A549 (cell line): ENCODE measurements around the gene NR2C1. TPM values are rescaled to one million over a fixed set of nuclear protein-coding genes. Genes with fewer than 3 reads are reported as not detected.
"Not testable (repeated sequence)": the region's sequence is repeated elsewhere in the genome, so short reads cannot be mapped to it uniquely, and the experiment has no call there.

ENCODE experiments used
- ATAC-seq, 2 experiments: fragments of 200-7000 bp in 1 of 2; fragments of >200 bp in 1 of 2; cut with Nextera tagmentation in 1 of 2; cut with Tn5 transposase in 1 of 2; 3 replicates each; pipeline versions ENCODE4 v1.8.0 to v1.9.1; 2018 to 2020; ENCODE audit warnings: mild to moderate bottlenecking in 1 of 2, moderate library complexity in 1 of 2
- CTCF ChIA-PET: fragments of 300-600 bp; sonication (Branson Sonifier 250); formaldehyde crosslinking; extraction: SDS; loops from one replicate; lab custom pipeline; 2021; ENCODE audit warnings: antibody characterized with exemption, inconsistent platforms; lab: Yijun Ruan, JAX
- POLR2A ChIA-PET: fragments of 350-600 bp; formaldehyde crosslinking; extraction: SDS; loops from one replicate; lab custom pipeline; 2021; ENCODE audit warnings: antibody characterized with exemption, inconsistent platforms; lab: Yijun Ruan, JAX
- DNase-seq, 2 experiments: peaks; one replicate each; pipeline versions ENCODE4 v3.0.0 to v3.0.0-alpha.2; 2011 to 2016; ENCODE audit warnings: low read depth in 1 of 2, low spot score in 1 of 2
- FAIRE-seq: peaks from 2 replicates; lab custom pipeline; 2011; peaks lifted over from hg19 to GRCh38; lab: Jason Lieb, UNC
- H3K27ac ChIP-seq, 2 experiments: fragments of >200 bp; sonication (Bioruptor Twin); formaldehyde crosslinking; 3 replicates each; pipeline ENCODE4 v1.5.1; 2016 to 2017
- H3K4me1 ChIP-seq: fragments of >200 bp; sonication (Bioruptor Twin); formaldehyde crosslinking; 3 replicates; pipeline ENCODE4 v1.6.1; 2016
- H3K4me2 ChIP-seq: fragments of >200 bp; sonication (Bioruptor Twin); formaldehyde crosslinking; 3 replicates; pipeline ENCODE4 v1.6.1; 2016
- H3K4me3 ChIP-seq: fragments of >200 bp; sonication (Bioruptor Twin); formaldehyde crosslinking; 3 replicates; pipeline ENCODE4 v1.5.1; 2016
- H3K9me3 ChIP-seq: fragments of >200 bp; sonication (Bioruptor Twin); formaldehyde crosslinking; 3 replicates; pipeline ENCODE4 v1.6.1; 2016
- CBX8 ChIP-seq: fragments of 200-600 bp; sonication (generic); IDR thresholded peaks from 2 replicates; pipeline ENCODE4 v1.6.1; 2016
- CHD4 ChIP-seq: fragments of 200-600 bp; sonication (generic); IDR thresholded peaks from 2 replicates; pipeline ENCODE4 v1.6.1; 2016; ENCODE audit warnings: antibody characterized with exemption, mild to moderate bottlenecking, borderline replicate concordance
- E2F6 ChIP-seq: IDR thresholded peaks from 2 replicates; pipeline ENCODE4 v1.6.1; 2012; ENCODE audit warnings: low read depth, borderline replicate concordance
- ESRRA ChIP-seq: fragments of 150-350 bp; IDR thresholded peaks from 2 replicates; pipeline ENCODE4 v1.6.1; 2014; ENCODE audit warnings: mild to moderate bottlenecking, low read length, borderline replicate concordance
- FOSB ChIP-seq: fragments of 250-450 bp; sonication (Bioruptor Pico); IDR thresholded peaks from 2 replicates; pipeline ENCODE4 v1.5.0; 2020; ENCODE audit warnings: mild to moderate bottlenecking, moderate library complexity
- FOSL2 ChIP-seq, 2 experiments: fragments of 450-650 bp in 1 of 2; fragments of >200 bp in 1 of 2; sonication (Bioruptor Twin) in 1 of 2; formaldehyde crosslinking; IDR thresholded peaks; 2 replicates each; pipeline versions ENCODE4 v1.5.0 to v1.6.1; 2016 to 2020; ENCODE audit warnings: mild to moderate bottlenecking in 1 of 2, moderate library complexity in 1 of 2
- FOXS1 ChIP-seq: fragments of 250-450 bp; sonication (Bioruptor Pico); IDR thresholded peaks from 2 replicates; pipeline ENCODE4 v1.5.0; 2020; ENCODE audit warnings: mild to moderate bottlenecking, moderate library complexity
- HOXA7 ChIP-seq: fragments of 250-450 bp; sonication (Bioruptor Pico); IDR thresholded peaks from 2 replicates; pipeline ENCODE4 v1.5.0; 2020; ENCODE audit warnings: mild to moderate bottlenecking, moderate library complexity
- HOXB13 ChIP-seq: fragments of 250-450 bp; sonication (Bioruptor Pico); IDR thresholded peaks from 2 replicates; pipeline ENCODE4 v1.5.0; 2020; ENCODE audit warnings: low read depth, mild to moderate bottlenecking, moderate library complexity
- JUN ChIP-seq, 2 experiments: fragments of >200 bp; sonication (Bioruptor Twin); formaldehyde crosslinking; IDR thresholded peaks; 2 replicates in 1 of 2; 3 replicates in 1 of 2; pipeline ENCODE4 v1.6.1; 2016 to 2017
- JUNB ChIP-seq: fragments of >200 bp; sonication (Bioruptor Twin); formaldehyde crosslinking; IDR thresholded peaks from 2 replicates; pipeline ENCODE4 v1.6.1; 2016
- KDM1A ChIP-seq: fragments of 200-600 bp; sonication (generic); IDR thresholded peaks from 2 replicates; pipeline ENCODE4 v1.6.1; 2016; ENCODE audit warnings: low read depth, mild to moderate bottlenecking
- MAFK ChIP-seq: fragments of 450-650 bp; IDR thresholded peaks from 2 replicates; pipeline ENCODE4 v1.6.1; 2014; ENCODE audit not compliant: partially characterized antibody
- MAZ ChIP-seq: fragments of 150-350 bp; IDR thresholded peaks from 2 replicates; pipeline ENCODE4 v1.6.1; 2014; ENCODE audit warnings: antibody characterized with exemption, low read depth, low read length, borderline replicate concordance
- MYC ChIP-seq: IDR thresholded peaks from 2 replicates; pipeline ENCODE4 v1.6.1; 2012; ENCODE audit warnings: mild to moderate bottlenecking, inconsistent platforms, low read length, improper control_type of control experiment, borderline replicate concordance
- NFE2L2 ChIP-seq: fragments of 150-350 bp; conservative IDR thresholded peaks from 2 replicates; pipeline ENCODE4 v1.6.1; 2014; ENCODE audit warnings: low read length
- PBX3 ChIP-seq: IDR thresholded peaks from 2 replicates; pipeline ENCODE4 v1.6.1; 2012
- PHF8 ChIP-seq: fragments of 200-600 bp; sonication (generic); IDR thresholded peaks from 2 replicates; pipeline ENCODE4 v1.6.1; 2016; ENCODE audit warnings: low read depth, mild to moderate bottlenecking, antibody characterized with exemption, moderate library complexity, borderline replicate concordance
- POLR2A ChIP-seq: IDR thresholded peaks from 2 replicates; pipeline ENCODE4 v1.6.1; 2012; ENCODE audit warnings: mild to moderate bottlenecking, low read length
- RARB ChIP-seq: fragments of 250-450 bp; sonication (Bioruptor Pico); IDR thresholded peaks from 2 replicates; pipeline ENCODE4 v1.8.0; 2021; ENCODE audit warnings: mild to moderate bottlenecking, moderate library complexity
- RCOR1 ChIP-seq: fragments of 150-350 bp; IDR thresholded peaks from 2 replicates; pipeline ENCODE4 v1.6.1; 2014; ENCODE audit warnings: antibody characterized with exemption, low read length, low read depth
- REST ChIP-seq: fragments of 200-600 bp; sonication (generic); IDR thresholded peaks from 2 replicates; pipeline ENCODE4 v1.6.1; 2016; ENCODE audit warnings: antibody characterized with exemption, mild to moderate bottlenecking, moderate library complexity
- SREBF2 ChIP-seq: fragments of 450-650 bp; IDR thresholded peaks from 2 replicates; pipeline ENCODE4 v1.6.1; 2014; ENCODE audit warnings: mild to moderate bottlenecking, moderate library complexity
- TP53 ChIP-seq: fragments of 250-450 bp; sonication (Bioruptor Pico); IDR thresholded peaks from 2 replicates; pipeline ENCODE4 v1.5.0; 2021; ENCODE audit warnings: mild to moderate bottlenecking, moderate library complexity
- ZNF302 ChIP-seq: fragments of 250-450 bp; sonication (Bioruptor Pico); IDR thresholded peaks from 2 replicates; pipeline ENCODE4 v1.9.0; 2021; ENCODE audit warnings: inconsistent platforms, mild to moderate bottlenecking, moderate library complexity
- ZSCAN20 ChIP-seq: fragments of 250-450 bp; sonication (Bioruptor Pico); IDR thresholded peaks from 2 replicates; pipeline ENCODE4 v1.8.0; 2022; ENCODE audit warnings: mild to moderate bottlenecking, moderate library complexity
- WGBS: methylation state at CpG from one replicate; pipeline ENCODE4 v1.1.6; 2017; ENCODE audit errors: missing lambda C conversion rate; 5-methylcytosine and 5-hydroxymethylcytosine counted together
- polyA plus RNA-seq, 4 experiments: library from polyadenylated mRNA; depleted of rRNA in 3 of 4; stranded (reverse); fragments of >200 nt; fragmentation: RNase III in 1 of 4; extraction: RNeasy Plus Mini Kit Qiagen cat#74134 plus additional on column Dnase treatment in 1 of 4; gene quantifications; 2 replicates in 3 of 4; 3 replicates in 1 of 4; pipeline ENCODE4 v1.2.3, GENCODE V29; 2011 to 2017
- TF ChIP-seq, protein P1 (sequence below): fragments of 250-450 bp; sonication (Bioruptor Pico); IDR thresholded peaks from 2 replicates; pipeline ENCODE4 v1.5.0; 2021; ENCODE audit warnings: mild to moderate bottlenecking, moderate library complexity, borderline replicate concordance
- TF ChIP-seq, protein P2 (sequence below): fragments of >200 bp; sonication (Bioruptor Twin); formaldehyde crosslinking; IDR thresholded peaks from 2 replicates; pipeline ENCODE4 v1.6.1; 2016
- TF ChIP-seq, protein P3 (sequence below): fragments of >200 bp; sonication (Bioruptor Twin); formaldehyde crosslinking; IDR thresholded peaks from 3 replicates; pipeline ENCODE4 v1.6.1; 2016
- TF ChIP-seq, protein P4 (sequence below): fragments of 150-350 bp; IDR thresholded peaks from 2 replicates; pipeline ENCODE4 v1.6.1; 2014; ENCODE audit warnings: low read depth, mild to moderate bottlenecking, low read length

Gene NR2C1
- polyA plus RNA-seq, 2 of the 4 experiments (the other 2 are of a cell fraction), result 24.7 to 55.2 TPM

GRCh38 chr12:95102916-95103671 is 29.7 kb upstream of the NR2C1 start (continued):
- TF ChIP-seq, protein P1, sequence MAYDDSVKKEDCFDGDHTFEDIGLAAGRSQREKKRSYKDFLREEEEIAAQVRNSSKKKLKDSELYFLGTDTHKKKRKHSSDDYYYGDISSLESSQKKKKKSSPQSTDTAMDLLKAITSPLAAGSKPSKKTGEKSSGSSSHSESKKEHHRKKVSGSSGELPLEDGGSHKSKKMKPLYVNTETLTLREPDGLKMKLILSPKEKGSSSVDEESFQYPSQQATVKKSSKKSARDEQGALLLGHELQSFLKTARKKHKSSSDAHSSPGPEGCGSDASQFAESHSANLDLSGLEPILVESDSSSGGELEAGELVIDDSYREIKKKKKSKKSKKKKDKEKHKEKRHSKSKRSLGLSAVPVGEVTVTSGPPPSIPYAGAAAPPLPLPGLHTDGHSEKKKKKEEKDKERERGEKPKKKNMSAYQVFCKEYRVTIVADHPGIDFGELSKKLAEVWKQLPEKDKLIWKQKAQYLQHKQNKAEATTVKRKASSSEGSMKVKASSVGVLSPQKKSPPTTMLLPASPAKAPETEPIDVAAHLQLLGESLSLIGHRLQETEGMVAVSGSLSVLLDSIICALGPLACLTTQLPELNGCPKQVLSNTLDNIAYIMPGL (CRISPR knock-in tag), result no peak
- no peak for TF ChIP-seq MAZ
- TF ChIP-seq HOXA7 (CRISPR knock-in tag), result no peak
- TF ChIP-seq TP53 (CRISPR knock-in tag), result no peak
- TF ChIP-seq RCOR1, result no peak
- TF ChIP-seq POLR2A, result no peak
- TF ChIP-seq ZSCAN20 (CRISPR knock-in tag), result no peak
- TF ChIP-seq FOXS1, result peak; percentile 65; the same call in 1 of the 2 replicates
- no peak for TF ChIP-seq RARB
- TF ChIP-seq, protein P2, sequence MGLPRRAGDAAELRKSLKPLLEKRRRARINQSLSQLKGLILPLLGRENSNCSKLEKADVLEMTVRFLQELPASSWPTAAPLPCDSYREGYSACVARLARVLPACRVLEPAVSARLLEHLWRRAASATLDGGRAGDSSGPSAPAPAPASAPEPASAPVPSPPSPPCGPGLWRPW, result peak; percentile 53; the same call in 1 of the 2 replicates
- no peak for TF ChIP-seq ZNF302
- TF ChIP-seq E2F6, result no peak
- no peak for TF ChIP-seq ESRRA
- TF ChIP-seq KDM1A, result no peak
- TF ChIP-seq NFE2L2, result no peak
- TF ChIP-seq, protein P3, sequence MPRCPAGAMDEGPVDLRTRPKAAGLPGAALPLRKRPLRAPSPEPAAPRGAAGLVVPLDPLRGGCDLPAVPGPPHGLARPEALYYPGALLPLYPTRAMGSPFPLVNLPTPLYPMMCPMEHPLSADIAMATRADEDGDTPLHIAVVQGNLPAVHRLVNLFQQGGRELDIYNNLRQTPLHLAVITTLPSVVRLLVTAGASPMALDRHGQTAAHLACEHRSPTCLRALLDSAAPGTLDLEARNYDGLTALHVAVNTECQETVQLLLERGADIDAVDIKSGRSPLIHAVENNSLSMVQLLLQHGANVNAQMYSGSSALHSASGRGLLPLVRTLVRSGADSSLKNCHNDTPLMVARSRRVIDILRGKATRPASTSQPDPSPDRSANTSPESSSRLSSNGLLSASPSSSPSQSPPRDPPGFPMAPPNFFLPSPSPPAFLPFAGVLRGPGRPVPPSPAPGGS, result 0 out of 3 replicates have a peak, but pooled peaks have one; percentile 35
- peak; percentile 96 for TF ChIP-seq JUNB
- TF ChIP-seq MAFK, result no peak
- no peak for TF ChIP-seq PHF8
- TF ChIP-seq CBX8, result no peak
- TF ChIP-seq SREBF2, result no peak
- no peak for TF ChIP-seq PBX3
- TF ChIP-seq REST, result no peak
- TF ChIP-seq, protein P4, sequence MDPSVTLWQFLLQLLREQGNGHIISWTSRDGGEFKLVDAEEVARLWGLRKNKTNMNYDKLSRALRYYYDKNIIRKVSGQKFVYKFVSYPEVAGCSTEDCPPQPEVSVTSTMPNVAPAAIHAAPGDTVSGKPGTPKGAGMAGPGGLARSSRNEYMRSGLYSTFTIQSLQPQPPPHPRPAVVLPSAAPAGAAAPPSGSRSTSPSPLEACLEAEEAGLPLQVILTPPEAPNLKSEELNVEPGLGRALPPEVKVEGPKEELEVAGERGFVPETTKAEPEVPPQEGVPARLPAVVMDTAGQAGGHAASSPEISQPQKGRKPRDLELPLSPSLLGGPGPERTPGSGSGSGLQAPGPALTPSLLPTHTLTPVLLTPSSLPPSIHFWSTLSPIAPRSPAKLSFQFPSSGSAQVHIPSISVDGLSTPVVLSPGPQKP, result no peak
- no peak for TF ChIP-seq CHD4
- TF ChIP-seq MYC, result no peak
- peak; percentile 77 to 82; a peak in 3 of 5 replicates for TF ChIP-seq JUN (IDR thresholded peaks at IDR 0.05)
- TF ChIP-seq FOSB, result no peak
- no peak for TF ChIP-seq HOXB13 (CRISPR knock-in tag)
- peak; percentile 91 for TF ChIP-seq FOSL2 (IDR thresholded peaks at IDR 0.05)
- peak; percentile 95 for TF ChIP-seq FOSL2 (CRISPR knock-in tag; IDR thresholded peaks at IDR 0.05)
- TF ChIP-seq, all 56 proteins: peak for 13

GRCh38 chr12:95101957-95102356 is 28.5 kb upstream of the NR2C1 start:
- Histone ChIP-seq H3K4me2 (peak overlapping the region; percentile 67), H3K27ac (peak overlapping the region; percentile 36 to 82; a peak in 5 of 6 replicates), H3K4me1 (peaks cover 67% of the 10 kb centered on the region)
- H3K4me3 ChIP-seq, FAIRE-seq, DNase-seq, H3K9me3 ChIP-seq, ATAC-seq: not testable (repeated sequence)
- WGBS, result 79% methylated on average over 5 of the region's 5 CpGs
- ChIA-PET POLR2A (interaction anchor here (0.7 kb wide), 1 partner anchor 15 kb away, joined by 10 read pairs; no protein-coding TSS in a partner anchor), CTCF (interaction anchor here (1.3 to 1.9 kb wide), 2 partner anchors 115 to 233 kb away, joined by 6 to 9 read pairs; partner anchors contain the start of genes FGD6 and VEZT)
